GM12873 (cell line): ENCODE data around the gene TOR1AIP1.

Experiments used
- CTCF ChIP-seq: IDR thresholded peaks from 2 replicates; pipeline ENCODE4 v1.5.1; 2012; ENCODE audit warnings: low read depth, mild to moderate bottlenecking, moderate library complexity, low read length, control low read depth; ENCODE audit not compliant: insufficient read depth; ENCODE audit errors: missing control alignments

The TOR1AIP1 gene

DNA sequence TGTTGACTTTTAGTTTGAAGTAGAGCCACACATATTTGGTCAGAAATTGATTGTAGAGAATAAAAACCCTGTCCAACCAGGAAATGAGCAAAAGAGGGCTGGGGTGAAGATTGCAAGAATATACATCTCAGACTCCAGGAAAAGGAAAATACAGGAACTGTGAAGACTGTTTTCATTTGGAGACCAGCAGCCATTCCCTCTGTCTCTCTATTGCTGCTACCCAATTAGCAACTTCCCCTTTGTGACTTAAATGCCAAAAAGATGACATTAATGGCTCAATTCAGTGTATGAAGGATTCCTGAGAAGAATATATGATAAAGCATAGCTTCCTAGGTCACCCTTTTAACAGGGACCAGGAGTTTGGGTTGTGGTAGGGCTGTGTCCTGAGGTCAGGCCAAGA, 40.9 kb downstream of the TOR1AIP1 start:
- TF ChIP-seq CTCF = no peak

DNA sequence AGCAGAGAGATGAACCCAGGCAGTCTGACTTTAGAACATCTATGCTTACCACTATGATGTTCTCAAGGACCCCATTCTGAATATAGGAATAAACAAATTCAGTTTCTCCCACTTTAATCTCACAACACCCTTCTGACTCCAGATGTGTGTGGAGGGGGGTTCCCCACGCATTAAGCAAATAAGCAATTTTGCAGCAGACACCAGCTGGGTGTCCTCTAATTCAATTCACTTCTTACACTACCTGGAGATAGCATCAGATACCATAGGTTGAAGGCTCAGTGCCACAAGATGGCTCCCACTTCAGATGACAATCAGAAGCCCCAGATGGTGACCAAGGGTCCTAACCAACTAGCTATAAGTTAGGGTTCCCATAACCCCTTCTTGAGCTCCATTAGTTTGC, 42.2 kb downstream of the TOR1AIP1 start:
- TF ChIP-seq CTCF = no peak

DNA sequence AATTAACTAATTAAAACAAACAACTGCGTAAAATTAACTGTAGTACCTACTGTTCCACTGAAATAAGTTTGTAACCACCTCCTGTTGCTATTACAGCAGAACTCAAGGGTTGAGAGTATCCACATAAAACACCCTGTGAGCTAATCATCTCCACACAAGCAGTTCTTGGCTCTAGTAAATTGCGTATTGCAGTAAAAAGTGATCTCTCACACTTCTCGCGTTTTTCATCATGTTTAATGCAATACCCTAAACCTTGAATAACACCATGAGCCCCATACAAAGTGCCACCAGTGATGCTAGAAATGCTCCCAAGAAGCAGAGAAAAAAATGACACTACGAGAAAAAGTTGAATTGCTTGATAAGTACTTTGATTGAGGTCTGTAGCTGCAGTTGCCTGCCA, 43.2 kb downstream of the TOR1AIP1 start:
- TF ChIP-seq CTCF = no peak

GRCh38 chr1:179925922-179926849, 44.1 kb downstream of the TOR1AIP1 start:
- TF ChIP-seq CTCF = no peak

GRCh38 chr1:179926850-179927205, 44.7 kb downstream of the TOR1AIP1 start:
- TF ChIP-seq CTCF = no peak

GRCh38 chr1:179929955-179930798, 48.1 kb downstream of the TOR1AIP1 start:
- TF ChIP-seq CTCF = no peak

DNA sequence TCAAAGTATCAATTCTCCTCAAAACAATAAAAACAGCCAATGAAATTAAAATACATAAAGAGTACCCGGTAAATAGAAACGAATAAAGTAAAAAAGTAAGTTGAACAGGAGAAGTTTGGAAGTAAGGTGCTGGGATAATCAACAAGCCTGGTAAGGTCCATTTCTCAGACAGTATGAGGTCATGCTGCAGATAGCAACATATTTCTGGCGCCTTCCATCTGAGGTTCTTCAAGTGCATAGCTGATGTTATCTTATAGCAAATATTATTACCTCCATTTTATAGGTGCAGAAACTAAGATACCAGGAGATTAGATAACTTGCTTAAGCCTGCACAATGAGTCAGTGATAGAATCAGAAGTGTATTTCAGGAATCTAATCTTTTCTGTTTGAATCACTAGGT, 48.8 kb downstream of the TOR1AIP1 start:
- TF ChIP-seq CTCF = no peak
